HepG2 (cell line): Measurements from ENCODE around the gene SLC25A19.

ENCODE experiments used
- FOSL1 ChIP-seq: sonication (generic); formaldehyde crosslinking; IDR thresholded peaks from 2 replicates; pipeline ENCODE4 v1.9.0; 2021; ENCODE audit warnings: missing genetic modification reagents, borderline replicate concordance
- POLR2AphosphoS5 ChIP-seq: IDR thresholded peaks from 2 replicates; pipeline ENCODE4 v1.6.1; 2012; ENCODE audit warnings: low read depth, low read length
- SAFB2 ChIP-seq: sonication (generic); formaldehyde crosslinking; IDR thresholded peaks from 2 replicates; pipeline ENCODE4 v1.5.1; 2020; ENCODE audit warnings: missing genetic modification reagents, low read depth, mild to moderate bottlenecking, borderline replicate concordance
- TOE1 ChIP-seq: sonication (generic); formaldehyde crosslinking; IDR thresholded peaks from 2 replicates; pipeline ENCODE4 v1.4.0; 2020; ENCODE audit warnings: mild to moderate bottlenecking, missing genetic modification reagents
- TF ChIP-seq, protein P1 (sequence below): sonication (generic); formaldehyde crosslinking; IDR thresholded peaks from 2 replicates; pipeline ENCODE4 v1.5.0; 2020; ENCODE audit warnings: mild to moderate bottlenecking, missing genetic modification reagents, moderate library complexity
- TF ChIP-seq, protein P2 (sequence below): sonication (generic); formaldehyde crosslinking; IDR thresholded peaks from 2 replicates; pipeline ENCODE4 v1.4.0; 2020; ENCODE audit warnings: missing genetic modification reagents

DNA sequence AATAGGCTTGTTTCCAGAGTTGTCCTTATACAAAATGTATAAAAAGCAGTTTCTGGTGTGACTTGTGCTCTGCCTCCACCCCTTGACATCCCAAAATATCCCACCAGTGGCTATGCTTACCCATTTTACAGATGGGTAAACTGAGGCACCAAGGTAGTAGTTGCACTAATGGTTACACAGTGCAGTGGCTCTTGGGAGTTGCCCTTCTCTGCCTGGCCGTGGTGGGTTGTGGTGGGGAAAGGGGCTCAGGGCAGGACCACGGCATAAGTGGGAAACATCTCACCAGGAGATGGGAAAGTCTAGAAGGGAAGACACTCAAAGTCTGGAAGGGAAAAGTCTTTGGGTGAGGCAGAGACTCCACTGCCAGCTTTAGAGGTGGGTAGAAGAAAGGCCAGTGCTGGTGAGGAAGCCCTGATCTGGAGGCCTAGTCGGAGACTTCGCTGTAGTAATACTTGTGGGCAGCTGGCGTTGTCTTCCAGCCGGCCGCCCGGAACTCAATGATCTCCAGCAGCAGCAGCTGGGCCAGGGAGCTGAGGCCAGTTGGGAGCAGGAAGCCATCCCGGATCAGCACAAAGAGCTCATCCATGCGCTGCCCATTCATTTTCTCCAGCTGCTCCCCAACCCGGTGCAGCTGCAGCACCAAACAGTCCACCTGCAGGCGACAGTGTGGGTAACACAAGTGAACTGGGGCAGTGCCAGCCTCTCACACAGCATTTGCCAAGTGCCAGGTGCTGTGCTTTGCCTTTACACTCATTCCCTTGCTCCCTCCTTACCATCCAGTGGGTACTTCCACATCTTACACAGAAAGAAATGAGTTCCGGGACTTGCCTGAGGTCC lies 22.7 kb downstream of the SLC25A19 start:
- TF ChIP-seq TOE1 (CRISPR knock-in tag): no peak
- no peak for TF ChIP-seq SAFB2 (CRISPR knock-in tag)
- TF ChIP-seq, protein P1, sequence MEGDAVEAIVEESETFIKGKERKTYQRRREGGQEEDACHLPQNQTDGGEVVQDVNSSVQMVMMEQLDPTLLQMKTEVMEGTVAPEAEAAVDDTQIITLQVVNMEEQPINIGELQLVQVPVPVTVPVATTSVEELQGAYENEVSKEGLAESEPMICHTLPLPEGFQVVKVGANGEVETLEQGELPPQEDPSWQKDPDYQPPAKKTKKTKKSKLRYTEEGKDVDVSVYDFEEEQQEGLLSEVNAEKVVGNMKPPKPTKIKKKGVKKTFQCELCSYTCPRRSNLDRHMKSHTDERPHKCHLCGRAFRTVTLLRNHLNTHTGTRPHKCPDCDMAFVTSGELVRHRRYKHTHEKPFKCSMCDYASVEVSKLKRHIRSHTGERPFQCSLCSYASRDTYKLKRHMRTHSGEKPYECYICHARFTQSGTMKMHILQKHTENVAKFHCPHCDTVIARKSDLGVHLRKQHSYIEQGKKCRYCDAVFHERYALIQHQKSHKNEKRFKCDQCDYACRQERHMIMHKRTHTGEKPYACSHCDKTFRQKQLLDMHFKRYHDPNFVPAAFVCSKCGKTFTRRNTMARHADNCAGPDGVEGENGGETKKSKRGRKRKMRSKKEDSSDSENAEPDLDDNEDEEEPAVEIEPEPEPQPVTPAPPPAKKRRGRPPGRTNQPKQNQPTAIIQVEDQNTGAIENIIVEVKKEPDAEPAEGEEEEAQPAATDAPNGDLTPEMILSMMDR (CRISPR knock-in tag): no peak
- TF ChIP-seq, protein P2, sequence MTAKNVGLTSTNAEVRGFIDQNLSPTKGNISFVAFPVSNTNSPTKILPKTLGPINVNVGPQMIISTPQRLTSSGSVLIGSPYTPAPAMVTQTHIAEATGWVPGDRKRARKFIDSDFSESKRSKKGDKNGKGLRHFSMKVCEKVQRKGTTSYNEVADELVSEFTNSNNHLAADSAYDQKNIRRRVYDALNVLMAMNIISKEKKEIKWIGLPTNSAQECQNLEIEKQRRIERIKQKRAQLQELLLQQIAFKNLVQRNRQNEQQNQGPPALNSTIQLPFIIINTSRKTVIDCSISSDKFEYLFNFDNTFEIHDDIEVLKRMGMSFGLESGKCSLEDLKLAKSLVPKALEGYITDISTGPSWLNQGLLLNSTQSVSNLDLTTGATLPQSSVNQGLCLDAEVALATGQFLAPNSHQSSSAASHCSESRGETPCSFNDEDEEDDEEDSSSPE (CRISPR knock-in tag): no peak
- TF ChIP-seq FOSL1: no peak
- no peak; the same call in 1 of the 2 replicates for TF ChIP-seq POLR2AphosphoS5
